ENCODE data around the gene SP2. TPM values are rescaled to one million over a fixed set of nuclear protein-coding genes. Genes with fewer than 3 reads are reported as not detected.

Gene SP2
- total and polyA plus RNA-seq, 7 experiments from 2014 or later: 7.9 to 36.5 (median 26.4) TPM

DNA sequence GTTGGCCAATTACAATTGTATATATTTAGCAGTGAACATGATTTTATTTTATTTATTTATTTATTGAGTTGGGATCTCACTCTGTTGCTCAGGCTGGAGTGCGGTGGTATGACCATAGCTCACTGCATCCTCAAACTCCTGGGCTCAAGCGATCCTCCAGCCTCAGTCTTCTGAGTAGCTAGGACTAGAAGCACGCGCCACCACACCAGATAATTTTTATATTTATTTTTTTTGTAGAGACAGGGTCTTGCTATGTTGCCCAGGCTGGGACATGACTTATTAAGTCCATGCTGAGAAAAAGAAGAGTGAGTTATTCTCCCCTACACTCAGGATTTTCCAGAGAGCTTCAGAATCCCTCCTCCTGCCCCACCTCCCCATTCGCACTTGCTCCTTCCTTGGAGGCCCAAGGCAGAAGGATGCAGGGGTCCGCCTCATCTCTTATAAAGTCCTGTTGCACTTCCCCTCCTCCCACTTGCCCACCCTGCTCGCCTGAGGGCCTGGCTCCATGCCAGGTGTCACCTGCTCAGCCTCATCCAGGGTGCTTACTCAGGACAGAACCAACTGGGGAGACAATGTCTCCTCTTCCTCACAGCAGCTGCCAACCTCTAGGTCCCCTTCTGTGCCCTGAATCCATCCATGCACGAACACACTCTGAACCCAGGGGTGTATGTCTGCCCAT, 16.1 kb upstream of the SP2 start:
- Mint-ChIP-seq H3K9me3 (no peaks in the 10 kb centered on the region), H3K27me3 (peaks cover 5 to 31% (median 11%) of the 10 kb centered on the region in 5 donors), H3K4me3 (no peak overlapping the region), H3K36me3 (peaks cover 0 to 4% (median 0%) of the 10 kb centered on the region in 5 donors), H3K27ac (no peak overlapping the region), H3K4me1 (peaks cover 19 to 30% (median 23%) of the 10 kb centered on the region in 7 donors)
- no peaks in the 10 kb centered on the region for H3K36me3 ChIP-seq (ENCODE audit: control insufficient read depth in 2 of 3, insufficient read depth in 3 of 3, low read length in 3 of 3)
- H3K4me3 ChIP-seq (ENCODE audit: low read length): no peak overlapping the region
- H3K4me1 ChIP-seq (ENCODE audit: control insufficient read depth in 2 of 2, insufficient read depth in 2 of 2, low read length in 2 of 2): peaks cover 0 to 22% of the 10 kb centered on the region in 2 donors
- intact Hi-C loops (cut with micrococcal nuclease): no loop called here
- ATAC-seq (no peak), DNase-seq (no peak)
- H3K27me3 ChIP-seq (ENCODE audit: control insufficient read depth in 2 of 2, insufficient read depth in 2 of 2, low read length in 2 of 2): no peaks in the 10 kb centered on the region
- no peak overlapping the region for H3K27ac ChIP-seq (ENCODE audit: low read depth, low read length)
- ChIA-PET CTCF (interaction anchor here (1.4 to 1.8 kb wide), 2 partner anchors 10 to 39 kb away, joined by 3 to 6 read pairs; partner anchors contain the start of gene SCRN2), POLR2A (interaction anchor here (0.7 to 1.1 kb wide), 3 partner anchors 16 to 72 kb away, joined by 3 to 6 read pairs (median 5); no protein-coding TSS in a partner anchor)
- no peaks in the 10 kb centered on the region for H3K9me3 ChIP-seq (ENCODE audit: control insufficient read depth in 2 of 3, low read length in 3 of 3)

- peaks cover 21 to 42% (median 33%) of the 10 kb centered on the region in 7 donors for H3K4me1 Mint-ChIP-seq
- H3K9me3 Mint-ChIP-seq: no peaks in the 10 kb centered on the region
- Histone ChIP-seq H3K27ac (ENCODE audit: low read depth, low read length) (no peak overlapping the region), H3K4me1 (ENCODE audit: control insufficient read depth in 2 of 2, insufficient read depth in 2 of 2, low read length in 2 of 2) (peaks cover 0 to 31% of the 10 kb centered on the region in 2 donors), H3K9me3 (ENCODE audit: control insufficient read depth in 2 of 3, low read length in 3 of 3) (no peaks in the 10 kb centered on the region), H3K36me3 (ENCODE audit: control insufficient read depth in 2 of 3, insufficient read depth in 3 of 3, low read length in 3 of 3) (no peaks in the 10 kb centered on the region), H3K27me3 (ENCODE audit: control insufficient read depth in 2 of 2, insufficient read depth in 2 of 2, low read length in 2 of 2) (no peaks in the 10 kb centered on the region), H3K4me3 (ENCODE audit: low read length) (no peak overlapping the region)
- no peak for ATAC-seq
- peaks cover 0 to 19% (median 5%) of the 10 kb centered on the region in 5 donors for H3K27me3 Mint-ChIP-seq
- ChIA-PET CTCF (interaction anchor here (0.6 to 14.4 kb wide), 5 partner anchors 23 to 893 kb away, joined by 3 to 290 read pairs (median 3); partner anchors contain the start of gene SCRN2), POLR2A (no interaction called here)
- no peak overlapping the region for H3K27ac Mint-ChIP-seq
- H3K4me3 Mint-ChIP-seq: no peak overlapping the region
- no peak for DNase-seq
- intact Hi-C loops (cut with micrococcal nuclease): no loop called here
- H3K36me3 Mint-ChIP-seq: no peaks in the 10 kb centered on the region
Observed at GRCh38 chr17:47882247-47882646, 13.8 kb upstream of the SP2 start.

GRCh38 chr17:47882695-47883588, 13.1 kb upstream of the SP2 start:
- H3K9me3 ChIP-seq (ENCODE audit: control insufficient read depth in 2 of 3, low read length in 3 of 3): no peaks in the 10 kb centered on the region
- Mint-ChIP-seq H3K27ac (peak overlapping the region in 6 of 9 donors; percentile 20 to 72 (median 38)), H3K36me3 (no peaks in the 10 kb centered on the region), H3K9me3 (no peaks in the 10 kb centered on the region), H3K4me3 (peak overlapping the region in 8 of 10 donors; percentile 29 to 69 (median 60)), H3K27me3 (peaks cover 0 to 15% (median 0%) of the 10 kb centered on the region in 5 donors), H3K4me1 (peaks cover 21 to 42% (median 33%) of the 10 kb centered on the region in 7 donors)
- no peaks in the 10 kb centered on the region for H3K36me3 ChIP-seq (ENCODE audit: control insufficient read depth in 2 of 3, insufficient read depth in 3 of 3, low read length in 3 of 3)
- intact Hi-C loops (cut with micrococcal nuclease): no loop called here
- H3K27ac ChIP-seq (ENCODE audit: low read depth, low read length): no peak overlapping the region
- CTCF ChIA-PET: interaction anchor here (0.6 to 14.4 kb wide), 4 partner anchors 24 to 894 kb away, joined by 3 to 290 read pairs (median 3); partner anchors contain the start of gene SCRN2
- H3K4me3 ChIP-seq (ENCODE audit: low read length): no peak overlapping the region
- peaks cover 0 to 31% of the 10 kb centered on the region in 2 donors for H3K4me1 ChIP-seq (ENCODE audit: control insufficient read depth in 2 of 2, insufficient read depth in 2 of 2, low read length in 2 of 2)
- no peaks in the 10 kb centered on the region for H3K27me3 ChIP-seq (ENCODE audit: control insufficient read depth in 2 of 2, insufficient read depth in 2 of 2, low read length in 2 of 2)
- no peak for ATAC-seq
- POLR2A ChIA-PET: no interaction called here
- DNase-seq: no peak

DNA sequence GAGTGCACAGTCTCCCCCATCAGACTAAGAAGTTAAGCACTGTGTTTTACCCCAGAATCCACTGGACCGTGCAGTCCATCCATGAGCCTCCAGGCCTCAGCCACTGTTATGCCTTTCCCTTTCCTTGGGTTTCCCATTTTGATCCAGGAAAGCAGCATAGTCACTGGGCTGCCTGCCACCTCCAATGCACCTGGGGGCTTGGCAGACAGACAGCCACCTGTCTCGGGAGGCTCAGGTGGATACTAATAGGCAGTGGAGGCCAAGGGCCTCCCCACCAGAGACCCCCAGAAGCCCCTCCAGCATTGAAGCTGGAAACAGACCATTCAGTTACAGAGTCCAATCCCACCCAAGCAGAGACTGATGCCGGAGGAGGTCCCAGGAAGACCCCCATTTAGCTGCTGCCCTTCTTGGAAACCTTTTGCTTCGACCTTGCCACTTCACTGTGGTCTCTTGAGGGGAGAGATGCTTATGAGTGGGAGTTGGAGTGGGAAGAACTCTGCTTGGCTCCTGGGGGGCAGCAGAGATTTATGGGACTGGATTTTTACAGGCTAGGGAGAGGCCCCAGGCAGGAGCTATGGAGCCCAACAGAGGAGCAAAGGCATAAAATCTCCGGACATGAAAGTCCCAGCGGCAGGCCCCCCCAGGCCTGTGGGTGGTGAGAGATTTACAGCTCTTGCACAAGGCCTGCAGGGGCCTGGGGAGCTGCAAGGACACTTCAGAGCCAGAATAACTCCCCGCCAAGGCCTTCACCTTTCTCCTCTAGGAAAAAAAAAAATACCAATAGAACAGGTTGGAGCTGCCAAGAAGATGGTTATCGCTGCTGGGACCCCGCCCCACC, 12.2 kb upstream of the SP2 start:
- POLR2A ChIA-PET: interaction anchor here (1.0 to 1.2 kb wide), 2 partner anchors 11 to 52 kb away, joined by 7 read pairs; partner anchors contain the start of genes LRRC46 and MRPL10

DNA sequence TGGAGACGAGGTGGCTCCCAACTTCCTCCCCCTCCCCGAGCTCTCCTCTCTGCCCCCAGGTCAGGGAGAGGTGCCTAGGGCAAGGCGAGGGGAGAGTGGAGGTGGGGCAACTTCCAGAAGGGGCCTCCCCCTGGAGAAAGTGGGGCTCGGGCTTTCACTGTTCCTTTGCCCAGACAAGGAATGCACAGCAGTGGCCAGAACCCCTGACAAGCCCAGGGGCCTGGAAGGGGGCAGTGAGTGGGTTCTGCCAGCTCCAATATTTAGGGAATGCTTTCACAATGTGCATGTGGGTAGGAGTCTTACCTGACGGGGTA, 11.7 kb upstream of the SP2 start:
- intact Hi-C loops (cut with micrococcal nuclease): no loop called here
- POLR2A ChIA-PET: interaction anchor here (1.0 to 1.2 kb wide), 2 partner anchors 11 to 53 kb away, joined by 7 read pairs; partner anchors contain the start of genes LRRC46 and MRPL10
- H3K36me3 ChIP-seq (ENCODE audit: control insufficient read depth in 2 of 3, insufficient read depth in 3 of 3, low read length in 3 of 3): no peaks in the 10 kb centered on the region

More for the DNA sequence above, 12.2 kb upstream of the SP2 start:
- no peak for DNase-seq
- H3K36me3 ChIP-seq (ENCODE audit: control insufficient read depth in 2 of 3, insufficient read depth in 3 of 3, low read length in 3 of 3): no peaks in the 10 kb centered on the region
- no peaks in the 10 kb centered on the region for H3K27me3 ChIP-seq (ENCODE audit: control insufficient read depth in 2 of 2, insufficient read depth in 2 of 2, low read length in 2 of 2)
- H3K4me1 Mint-ChIP-seq: peaks cover 21 to 42% (median 33%) of the 10 kb centered on the region in 7 donors
- no peak overlapping the region for H3K27ac ChIP-seq (ENCODE audit: low read depth, low read length)
- H3K4me3 ChIP-seq (ENCODE audit: low read length): no peak overlapping the region
- no peaks in the 10 kb centered on the region for H3K9me3 ChIP-seq (ENCODE audit: control insufficient read depth in 2 of 3, low read length in 3 of 3)
- H3K36me3 Mint-ChIP-seq: no peaks in the 10 kb centered on the region
- CTCF ChIA-PET: interaction anchor here (14.4 kb wide), 1 partner anchor 40 kb away, joined by 290 read pairs; the partner anchor contains the start of gene SCRN2
- no peaks in the 10 kb centered on the region for H3K9me3 Mint-ChIP-seq
- H3K4me1 ChIP-seq (ENCODE audit: control insufficient read depth in 2 of 2, insufficient read depth in 2 of 2, low read length in 2 of 2): peaks cover 0 to 31% of the 10 kb centered on the region in 2 donors
- no peak for ATAC-seq
- peaks cover 0 to 10% (median 0%) of the 10 kb centered on the region in 5 donors for H3K27me3 Mint-ChIP-seq
- peak overlapping the region in 6 of 9 donors; percentile 20 to 72 (median 38) for H3K27ac Mint-ChIP-seq
- peak overlapping the region in 7 of 10 donors; percentile 25 to 69 (median 60) for H3K4me3 Mint-ChIP-seq
- intact Hi-C loops (cut with micrococcal nuclease): no loop called here

More for the DNA sequence above, 11.7 kb upstream of the SP2 start:
- no peaks in the 10 kb centered on the region for H3K9me3 Mint-ChIP-seq
- H3K9me3 ChIP-seq (ENCODE audit: control insufficient read depth in 2 of 3, low read length in 3 of 3): no peaks in the 10 kb centered on the region
- no peak overlapping the region for H3K27ac ChIP-seq (ENCODE audit: low read depth, low read length)
- peak overlapping the region in 6 of 10 donors; percentile 42 to 70 (median 66) for H3K4me3 Mint-ChIP-seq
- peaks cover 0 to 5% (median 0%) of the 10 kb centered on the region in 5 donors for H3K27me3 Mint-ChIP-seq
- H3K4me1 ChIP-seq (ENCODE audit: control insufficient read depth in 2 of 2, insufficient read depth in 2 of 2, low read length in 2 of 2): peaks cover 0 to 31% of the 10 kb centered on the region in 2 donors
- H3K27me3 ChIP-seq (ENCODE audit: control insufficient read depth in 2 of 2, insufficient read depth in 2 of 2, low read length in 2 of 2): no peaks in the 10 kb centered on the region
- H3K4me3 ChIP-seq (ENCODE audit: low read length): no peak overlapping the region
- no peaks in the 10 kb centered on the region for H3K36me3 Mint-ChIP-seq
- CTCF ChIA-PET: interaction anchor here (14.4 kb wide), 1 partner anchor 41 kb away, joined by 290 read pairs; the partner anchor contains the start of gene SCRN2
- H3K4me1 Mint-ChIP-seq: peaks cover 17 to 38% (median 33%) of the 10 kb centered on the region in 7 donors
- peak overlapping the region in 2 of 9 donors; percentile 12 to 64 for H3K27ac Mint-ChIP-seq
- DNase-seq: no peak
- ATAC-seq: no peak

Measured in naive thymus-derived CD4-positive, alpha-beta T cell (primary cell).